ENCODE results near the gene ASB14. TPM values are rescaled to one million over a fixed set of nuclear protein-coding genes. Genes with fewer than 3 reads are reported as not detected.
"Not testable (repeated sequence)": the region's sequence is repeated elsewhere in the genome, so short reads cannot be mapped to it uniquely, and the experiment has no call there.

ASB14 gene
- total RNA-seq (2014; rRNA removed; shearing (Covaris generic)) = 0.03 and 0.04 TPM in 2 replicates

- H3K36me3 ChIP-seq (replicated peaks; ENCODE audit: control insufficient read depth, insufficient read depth, low read length) = no peaks in the 10 kb centered on the region
- no peak within 1 kb of the TSS for H3K4me3 ChIP-seq (ENCODE audit: insufficient read depth, low read depth, low read length)
- H3K27me3 ChIP-seq (ENCODE audit: control insufficient read depth, insufficient read depth, low read length) = no peaks in the 10 kb centered on the region
- DNase-seq = no peak
These were observed at the start of gene ASB14 for GRCh38 chr3:57292159-57292896. ASB14 (minus strand) TSS chr3:57292685; CDS start chr3:57292033, 652 bp downstream.

GRCh38 chr3:57339071-57339642 is 46.7 kb upstream of the ASB14 start:
- H3K36me3 ChIP-seq (replicated peaks; ENCODE audit: control insufficient read depth, insufficient read depth, low read length); DNase-seq; H3K4me3 ChIP-seq (ENCODE audit: insufficient read depth, low read depth, low read length); H3K27me3 ChIP-seq (ENCODE audit: control insufficient read depth, insufficient read depth, low read length): not testable (repeated sequence)

- not testable (repeated sequence) for H3K4me3 ChIP-seq (ENCODE audit: insufficient read depth, low read depth, low read length); H3K27me3 ChIP-seq (ENCODE audit: control insufficient read depth, insufficient read depth, low read length); DNase-seq; H3K36me3 ChIP-seq (replicated peaks; ENCODE audit: control insufficient read depth, insufficient read depth, low read length)
These were observed 46.0 kb upstream of the ASB14 start for GRCh38 chr3:57338272-57339070.

- H3K4me3 ChIP-seq (ENCODE audit: insufficient read depth, low read depth, low read length) = no peak overlapping the region
- H3K36me3 ChIP-seq (replicated peaks; ENCODE audit: control insufficient read depth, insufficient read depth, low read length) = no peaks in the 10 kb centered on the region
- DNase-seq = no peak
- no peaks in the 10 kb centered on the region for H3K27me3 ChIP-seq (ENCODE audit: control insufficient read depth, insufficient read depth, low read length)
These were observed 42.9 kb upstream of the ASB14 start for GRCh38 chr3:57335283-57335938.

GRCh38 chr3:57331078-57331610 is 38.7 kb upstream of the ASB14 start:
- DNase-seq = no peak
- Histone ChIP-seq H3K36me3 (replicated peaks; ENCODE audit: control insufficient read depth, insufficient read depth, low read length) (no peaks in the 10 kb centered on the region), H3K4me3 (ENCODE audit: insufficient read depth, low read depth, low read length) (no peak overlapping the region), H3K27me3 (ENCODE audit: control insufficient read depth, insufficient read depth, low read length) (no peaks in the 10 kb centered on the region)

GRCh38 chr3:57326498-57326897 is 34.0 kb upstream of the ASB14 start:
- H3K4me3 ChIP-seq (ENCODE audit: insufficient read depth, low read depth, low read length); DNase-seq; H3K36me3 ChIP-seq (replicated peaks; ENCODE audit: control insufficient read depth, insufficient read depth, low read length): not testable (repeated sequence)

GRCh38 chr3:57314204-57314603 is 21.7 kb upstream of the ASB14 start:
- no peaks in the 10 kb centered on the region for H3K36me3 ChIP-seq (replicated peaks; ENCODE audit: control insufficient read depth, insufficient read depth, low read length)
- no peak for DNase-seq
- no peaks in the 10 kb centered on the region for H3K27me3 ChIP-seq (ENCODE audit: control insufficient read depth, insufficient read depth, low read length)
- no peak overlapping the region for H3K4me3 ChIP-seq (ENCODE audit: insufficient read depth, low read depth, low read length)

More at GRCh38 chr3:57326498-57326897, 34.0 kb upstream of the ASB14 start:
- H3K27me3 ChIP-seq (ENCODE audit: control insufficient read depth, insufficient read depth, low read length) = not testable (repeated sequence)

GRCh38 chr3:57309769-57310360 is 17.4 kb upstream of the ASB14 start:
- Histone ChIP-seq H3K27me3 (ENCODE audit: control insufficient read depth, insufficient read depth, low read length) (no peaks in the 10 kb centered on the region), H3K4me3 (ENCODE audit: insufficient read depth, low read depth, low read length) (no peak overlapping the region), H3K36me3 (replicated peaks; ENCODE audit: control insufficient read depth, insufficient read depth, low read length) (no peaks in the 10 kb centered on the region)
- DNase-seq = no peak

GRCh38 chr3:57303520-57303919 is 11.0 kb upstream of the ASB14 start:
- H3K27me3 ChIP-seq (ENCODE audit: control insufficient read depth, insufficient read depth, low read length); DNase-seq; H3K36me3 ChIP-seq (replicated peaks; ENCODE audit: control insufficient read depth, insufficient read depth, low read length); H3K4me3 ChIP-seq (ENCODE audit: insufficient read depth, low read depth, low read length): not testable (repeated sequence)

- H3K36me3 ChIP-seq (replicated peaks; ENCODE audit: control insufficient read depth, insufficient read depth, low read length) = no peaks in the 10 kb centered on the region
- no peaks in the 10 kb centered on the region for H3K27me3 ChIP-seq (ENCODE audit: control insufficient read depth, insufficient read depth, low read length)
- no peak for DNase-seq
- H3K4me3 ChIP-seq (ENCODE audit: insufficient read depth, low read depth, low read length) = no peak overlapping the region
These were observed 5.6 kb upstream of the ASB14 start for GRCh38 chr3:57298041-57298440.

- Histone ChIP-seq H3K36me3 (replicated peaks; ENCODE audit: control insufficient read depth, insufficient read depth, low read length) (no peaks in the 10 kb centered on the region), H3K4me3 (ENCODE audit: insufficient read depth, low read depth, low read length) (no peak overlapping the region), H3K27me3 (ENCODE audit: control insufficient read depth, insufficient read depth, low read length) (no peaks in the 10 kb centered on the region)
- no peak for DNase-seq
These were observed 527 bp upstream of the ASB14 start for GRCh38 chr3:57292897-57293526.

- DNase-seq = no peak
- Histone ChIP-seq H3K36me3 (replicated peaks; ENCODE audit: control insufficient read depth, insufficient read depth, low read length) (no peaks in the 10 kb centered on the region), H3K27me3 (ENCODE audit: control insufficient read depth, insufficient read depth, low read length) (no peaks in the 10 kb centered on the region), H3K4me3 (ENCODE audit: insufficient read depth, low read depth, low read length) (no peak overlapping the region)
These were observed 4.1 kb downstream of the ASB14 start for GRCh38 chr3:57288403-57288802.

GRCh38 chr3:57287205-57287604 is 5.3 kb downstream of the ASB14 start:
- no peaks in the 10 kb centered on the region for H3K27me3 ChIP-seq (ENCODE audit: control insufficient read depth, insufficient read depth, low read length)
- no peaks in the 10 kb centered on the region for H3K36me3 ChIP-seq (replicated peaks; ENCODE audit: control insufficient read depth, insufficient read depth, low read length)
- H3K4me3 ChIP-seq (ENCODE audit: insufficient read depth, low read depth, low read length) = no peak overlapping the region

GRCh38 chr3:57283334-57283733 is 9.2 kb downstream of the ASB14 start:
- Histone ChIP-seq H3K4me3 (ENCODE audit: insufficient read depth, low read depth, low read length) (no peak overlapping the region), H3K27me3 (ENCODE audit: control insufficient read depth, insufficient read depth, low read length) (no peaks in the 10 kb centered on the region), H3K36me3 (replicated peaks; ENCODE audit: control insufficient read depth, insufficient read depth, low read length) (no peaks in the 10 kb centered on the region)
- no peak for DNase-seq

More at GRCh38 chr3:57287205-57287604, 5.3 kb downstream of the ASB14 start:
- DNase-seq = no peak

Measured in H7 (cell line).